ENCODE results near the gene GALNT2.

Gene GALNT2

DNA sequence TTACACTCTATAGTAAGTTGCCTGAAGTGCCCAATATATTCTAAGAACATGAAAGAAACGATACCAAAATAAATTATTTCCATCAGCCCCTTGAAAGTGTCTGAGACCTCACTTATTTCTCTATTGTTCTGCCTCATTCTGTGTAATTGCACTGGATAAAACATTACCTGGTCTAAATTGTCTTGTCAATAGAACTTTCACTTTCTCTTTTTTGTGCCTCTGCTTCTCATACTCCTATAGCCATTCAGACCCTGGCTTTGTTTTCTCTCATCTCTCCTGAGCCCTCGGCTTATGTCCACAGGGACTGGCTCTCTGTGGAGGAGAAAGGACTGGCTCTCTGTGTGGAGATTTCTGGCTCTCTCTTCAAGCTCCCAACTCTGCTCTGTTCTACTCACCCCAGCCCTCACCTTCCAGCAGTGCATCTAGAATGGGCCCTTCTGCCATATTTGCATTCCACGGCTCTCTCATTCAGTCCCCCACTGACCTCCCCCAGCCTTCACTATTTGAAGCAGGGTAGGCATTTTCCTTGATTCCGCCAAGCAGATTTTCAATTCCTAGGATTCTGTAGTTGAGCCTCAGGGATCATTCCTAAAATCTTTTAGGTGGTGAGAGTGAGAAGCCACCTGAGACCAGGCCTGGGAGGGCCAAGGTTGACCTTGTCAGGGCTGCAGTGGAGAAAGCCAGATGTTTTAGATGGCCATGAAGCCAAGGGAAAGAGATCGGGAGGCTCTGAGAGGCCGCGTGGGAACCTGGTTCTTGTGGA, 15.9 kb upstream of the GALNT2 start:
- DNase-seq (ENCODE audit: low read depth): no peak

DNA sequence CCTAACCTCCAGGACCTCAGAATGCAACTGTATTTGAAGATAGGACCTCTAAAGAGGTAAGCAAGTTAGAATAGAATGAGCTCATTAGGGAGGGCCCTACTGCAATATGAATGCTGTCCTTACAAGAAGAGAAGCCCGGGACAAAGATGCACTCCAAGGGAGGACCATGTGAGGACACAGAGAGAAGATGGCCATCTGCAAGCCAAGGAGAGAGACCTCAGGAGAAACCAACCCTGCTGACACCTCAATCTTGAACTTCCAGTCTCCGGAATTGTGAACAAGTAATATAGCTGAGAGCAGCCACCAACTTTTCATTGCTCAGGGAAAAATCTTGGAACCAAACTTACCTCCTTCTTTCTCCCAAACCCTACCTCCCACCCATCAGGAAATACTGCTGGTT, 15.0 kb upstream of the GALNT2 start:
- DNase-seq (ENCODE audit: low read depth): no peak

GRCh38 chr1:230052665-230053064, 14.4 kb upstream of the GALNT2 start:
- DNase-seq (ENCODE audit: low read depth): no peak

DNA sequence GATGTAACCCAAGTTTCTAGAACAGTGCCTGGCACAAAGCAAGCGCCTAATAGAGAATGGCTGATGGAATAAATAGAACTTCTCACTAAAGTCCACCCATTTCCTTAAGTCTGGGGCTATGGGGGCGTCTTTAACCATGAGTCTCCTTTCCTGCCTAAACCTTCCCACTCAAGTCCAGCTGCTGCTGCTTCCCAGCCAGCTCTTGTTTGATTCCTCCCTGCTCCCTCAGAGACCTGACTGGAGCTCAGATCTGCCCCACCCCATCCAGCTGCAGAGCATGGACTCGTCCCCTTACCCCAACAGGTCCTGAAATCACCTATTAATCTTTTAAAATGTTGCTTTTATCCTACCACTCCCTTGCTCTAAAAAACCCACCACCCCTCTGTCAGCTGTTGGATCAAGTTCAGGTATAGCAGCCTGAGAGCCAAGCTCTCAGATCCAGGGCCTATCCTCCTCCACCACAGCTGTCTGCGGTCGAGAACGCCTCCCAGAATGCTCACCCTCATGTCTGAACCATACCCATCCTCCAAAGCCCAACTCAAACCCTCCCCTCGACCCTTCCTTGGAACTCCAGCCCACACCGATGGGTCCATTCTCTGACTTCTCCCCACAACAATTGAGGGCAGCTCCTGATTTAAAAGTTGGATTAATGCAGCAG, 12.8 kb upstream of the GALNT2 start:
- DNase-seq (ENCODE audit: low read depth): no peak

DNA sequence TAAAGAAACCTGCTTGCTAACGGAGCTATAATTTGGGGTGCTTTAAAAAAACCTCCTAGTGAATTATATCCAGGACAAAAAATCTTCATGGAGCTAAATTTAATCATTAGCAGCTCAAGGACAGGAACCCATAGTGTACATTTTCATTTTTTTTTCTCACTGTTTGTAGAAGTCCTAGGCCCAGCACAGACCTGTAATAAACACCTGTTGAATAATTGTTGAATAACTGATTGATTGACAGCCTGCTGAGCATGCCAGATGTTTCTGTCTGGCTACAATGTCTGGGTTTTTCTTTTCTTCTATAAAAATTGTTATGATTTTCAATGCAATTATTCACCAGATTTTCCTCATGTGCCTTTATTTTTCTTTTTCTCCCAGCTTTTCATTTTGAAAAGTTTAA, 10.9 kb upstream of the GALNT2 start:
- DNase-seq (ENCODE audit: low read depth): no peak

GRCh38 chr1:230057100-230057499, 9.9 kb upstream of the GALNT2 start:
- no peak for DNase-seq (ENCODE audit: low read depth)

- no peak for DNase-seq (ENCODE audit: low read depth)
Measured at GRCh38 chr1:230057681-230058565, 9.1 kb upstream of the GALNT2 start.

DNA sequence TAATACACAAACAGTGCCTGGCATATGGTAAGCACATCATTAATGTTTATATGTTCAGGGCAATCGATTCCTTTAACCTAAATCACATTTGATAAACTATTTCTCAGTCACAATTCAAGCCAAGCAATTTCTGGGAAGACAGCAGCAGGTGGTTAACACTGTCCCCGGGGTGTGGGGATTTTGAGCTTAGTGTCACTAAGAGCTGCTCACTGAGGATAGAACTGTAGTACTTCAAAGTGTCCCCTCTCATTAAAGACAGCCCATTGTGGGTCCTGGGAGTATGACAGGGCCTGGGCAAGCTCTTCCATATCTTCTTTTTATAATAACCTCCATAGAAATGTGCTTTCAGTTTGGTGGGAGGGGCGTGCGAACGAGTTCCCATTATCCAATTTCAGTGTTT, 8.4 kb upstream of the GALNT2 start:
- DNase-seq (ENCODE audit: low read depth): no peak

DNA sequence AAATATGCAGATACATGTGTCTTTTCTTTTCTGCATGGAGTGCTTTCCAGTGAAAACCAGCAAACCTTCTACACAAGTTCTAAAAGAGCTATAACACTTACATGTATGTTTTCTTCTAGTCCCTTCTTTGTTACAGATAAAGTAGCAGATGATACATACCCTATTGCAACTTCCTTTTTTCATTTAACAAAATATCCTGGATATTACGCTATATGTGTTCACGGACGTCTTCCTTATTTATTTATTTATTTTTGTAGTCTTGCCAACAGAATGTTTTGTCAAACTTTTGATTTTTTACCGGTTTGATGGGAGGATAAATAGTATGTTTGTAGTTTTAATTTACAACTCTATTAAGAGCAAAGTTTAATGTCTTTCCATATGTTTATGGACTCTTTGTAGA, 5.2 kb upstream of the GALNT2 start:
- no peak for DNase-seq (ENCODE audit: low read depth)

DNA sequence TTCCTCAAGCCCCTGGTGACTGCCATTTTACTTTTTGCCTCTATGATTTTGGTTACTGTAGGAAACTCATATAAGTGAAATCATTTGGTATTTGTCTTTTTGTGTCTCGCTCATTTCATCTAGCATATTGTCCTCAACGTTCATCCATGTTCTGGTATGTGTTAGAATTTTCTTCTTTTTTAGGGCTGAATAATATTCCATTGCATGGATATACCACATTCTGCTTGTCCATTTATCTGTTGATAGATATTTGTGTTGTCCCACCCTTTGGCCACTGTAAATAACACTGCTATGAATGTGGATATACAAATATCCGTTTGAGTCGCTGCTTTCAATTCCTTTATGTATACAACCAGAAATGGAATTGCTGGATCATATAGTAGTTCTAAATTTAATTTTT, 4.5 kb upstream of the GALNT2 start:
- no peak for DNase-seq (ENCODE audit: low read depth)

- no peak for DNase-seq (ENCODE audit: low read depth)
Measured at GRCh38 chr1:230064283-230064682, 2.8 kb upstream of the GALNT2 start.

- no peak for DNase-seq (ENCODE audit: low read depth)
Measured at GRCh38 chr1:230065161-230065560, 1.9 kb upstream of the GALNT2 start.

GRCh38 chr1:230065571-230065970, 1.5 kb upstream of the GALNT2 start:
- no peak for DNase-seq (ENCODE audit: low read depth)

GRCh38 chr1:230066031-230066430, 1.0 kb upstream of the GALNT2 start:
- DNase-seq (ENCODE audit: low read depth): no peak

GRCh38 chr1:230067419-230067870, 407 bp downstream of the GALNT2 start:
- DNase-seq (ENCODE audit: low read depth): no peak

DNA sequence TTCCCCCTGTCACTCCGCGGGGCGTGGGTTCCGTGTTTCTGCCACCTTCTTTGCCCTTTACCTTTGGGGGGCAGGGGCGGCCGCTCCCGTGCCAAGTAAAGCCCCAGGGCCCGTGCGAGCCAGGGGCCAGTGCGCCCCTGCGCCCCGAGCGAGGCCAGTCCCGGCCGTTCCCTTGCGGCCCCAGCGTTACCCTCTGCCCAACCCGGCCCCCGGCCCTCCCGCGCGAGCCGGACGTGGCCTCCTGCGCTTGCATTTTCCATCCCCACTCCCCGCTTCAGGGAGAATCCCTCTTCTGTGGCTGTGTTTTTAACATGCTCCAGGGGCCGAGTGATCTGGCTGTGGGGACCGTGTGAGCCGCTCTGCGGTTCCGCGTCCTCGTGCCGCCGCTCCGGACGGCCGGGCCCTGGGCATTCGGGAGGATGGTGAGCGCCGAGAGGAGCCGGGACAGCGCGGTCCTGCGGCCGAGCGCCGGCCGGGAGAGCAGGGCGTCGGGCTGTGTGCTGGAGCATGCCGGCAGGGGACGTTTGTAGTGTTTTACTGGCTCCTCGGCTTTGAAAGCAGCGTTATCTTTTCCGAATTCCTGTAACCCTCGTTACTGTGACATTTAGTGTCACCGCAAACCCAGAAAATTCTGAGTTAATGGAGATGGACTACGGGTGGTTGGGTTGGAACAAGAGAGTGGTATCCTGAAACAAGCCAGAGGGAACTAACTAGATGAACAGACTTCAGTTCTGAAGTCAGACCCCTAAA, 1.0 kb downstream of the GALNT2 start:
- no peak for DNase-seq (ENCODE audit: low read depth)

- DNase-seq (ENCODE audit: low read depth): no peak
Measured at GRCh38 chr1:230068621-230068873, 1.5 kb downstream of the GALNT2 start.

DNA sequence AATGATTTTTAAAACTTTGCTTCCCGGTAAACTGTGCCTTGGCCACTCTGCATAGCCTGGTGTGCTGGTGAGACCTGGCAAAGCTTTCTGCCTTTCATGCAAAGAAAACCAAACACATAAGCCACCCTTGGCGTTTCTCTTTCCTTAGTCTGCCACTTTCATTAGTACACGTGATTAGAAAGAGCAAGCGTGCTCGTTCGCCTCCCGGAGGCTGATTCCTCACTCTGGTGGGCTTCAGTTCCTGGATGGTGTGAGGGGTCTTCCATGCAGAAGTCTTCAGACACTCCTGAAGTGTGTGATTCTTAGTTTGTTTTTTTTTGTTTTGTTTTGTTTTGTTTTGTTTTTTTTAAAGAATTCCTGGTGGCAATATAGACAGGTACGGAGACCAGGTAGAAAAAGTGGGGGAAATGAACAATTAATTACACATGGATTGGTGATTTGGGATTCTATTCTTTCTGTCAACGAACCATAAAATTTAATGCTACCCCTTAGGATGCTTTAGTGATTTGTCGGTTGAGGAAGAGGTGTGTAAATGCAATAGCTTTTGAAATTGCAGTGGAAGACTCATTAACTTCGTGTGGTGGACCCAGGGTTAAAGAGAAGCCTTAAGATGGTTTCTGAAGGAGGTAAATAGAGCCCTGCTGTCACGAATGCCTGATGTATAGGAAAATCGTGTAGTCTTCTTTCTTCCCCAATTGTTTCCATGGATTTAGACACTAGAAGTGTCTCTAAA, 2.1 kb downstream of the GALNT2 start:
- no peak for DNase-seq (ENCODE audit: low read depth)

DNA sequence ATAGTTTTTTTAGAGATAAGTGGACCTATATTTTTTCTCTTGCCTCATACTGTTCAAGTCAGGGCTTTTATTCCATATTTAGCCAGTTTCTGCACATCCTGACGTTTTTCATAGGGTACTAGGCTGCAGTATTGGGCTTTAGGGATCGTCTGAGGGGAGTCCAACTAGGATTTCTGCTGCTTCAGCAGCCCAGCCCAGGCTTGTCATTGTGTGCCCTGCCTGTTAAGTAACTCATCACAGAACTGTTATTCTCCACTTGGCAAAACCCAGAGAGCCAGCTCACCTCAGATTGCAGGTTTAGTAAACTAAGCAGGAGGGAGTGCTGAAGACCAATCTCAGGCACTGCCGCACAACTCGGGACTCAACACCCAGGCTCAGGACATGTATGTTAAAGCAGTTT, 2.8 kb downstream of the GALNT2 start:
- no peak for DNase-seq (ENCODE audit: low read depth)

- DNase-seq (ENCODE audit: low read depth): no peak
Measured at GRCh38 chr1:230070321-230071208, 3.5 kb downstream of the GALNT2 start.

DNA sequence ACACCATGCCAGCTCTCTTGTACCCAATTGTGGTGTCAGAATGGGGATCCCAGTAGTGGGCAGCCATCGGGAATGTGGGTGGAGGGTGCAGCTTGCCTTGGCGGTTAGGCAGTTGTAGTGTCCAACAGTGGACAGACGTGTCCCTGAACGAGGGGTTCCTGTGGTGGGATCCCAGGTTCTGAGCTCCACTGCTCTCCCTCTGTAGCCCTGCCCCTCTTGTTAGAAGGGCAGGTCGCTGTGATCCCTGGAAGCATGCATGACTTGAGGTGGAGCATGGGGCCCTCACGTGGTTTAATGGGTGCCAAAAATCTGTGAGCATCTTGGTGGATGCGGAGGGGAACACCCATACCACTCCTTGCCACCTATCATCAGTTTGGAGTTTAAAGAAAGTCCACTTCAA, 4.3 kb downstream of the GALNT2 start:
- DNase-seq (ENCODE audit: low read depth): no peak
